Adrenal gland (tissue), 5 donors: Measurements from ENCODE around the gene CHAC1.

ENCODE experiments used
- CTCF ChIP-seq, 6 experiments: fragments of 450-650 bp in 4 of 6; fragments of 200-600 bp in 2 of 6; sonication (generic) in 1 of 6; IDR thresholded peaks; 1 replicate in 5 of 6; 2 replicates in 1 of 6; pipeline versions ENCODE4 v1.5.1 to v1.8.0; 2016 to 2021; ENCODE audit warnings: antibody characterized with exemption in 6 of 6, mild to moderate bottlenecking in 2 of 6, moderate library complexity in 1 of 6
- POLR2A ChIP-seq, 2 donors: fragments of 450-650 bp; IDR thresholded peaks; one replicate each; pipeline ENCODE4 v1.6.1; 2017; ENCODE audit warnings: antibody characterized with exemption in 2 of 2, mild to moderate bottlenecking in 2 of 2, moderate library complexity in 1 of 2
- donor health status: DM: no; HTN: no; CAD: no.

GRCh38 chr15:40963201-40963600 is 9.9 kb downstream of the CHAC1 start:
- TF ChIP-seq CTCF (IDR thresholded peaks at IDR 0.05): no peak
- no peak for TF ChIP-seq POLR2A (IDR thresholded peaks at IDR 0.05)
